Endothelial cell of umbilical vein (primary cell): Measurements from ENCODE around the gene MEPCE.

Experiments
- EZH2 ChIP-seq: IDR thresholded peaks from 2 replicates; pipeline ENCODE4 v1.6.1; 2012; ENCODE audit warnings: borderline replicate concordance, low read depth, mild to moderate bottlenecking, moderate library complexity, low read length, inconsistent platforms; ENCODE audit not compliant: severe bottlenecking
- FOS ChIP-seq: IDR thresholded peaks from 2 replicates; pipeline ENCODE4 v1.6.1; 2011; ENCODE audit warnings: mild to moderate bottlenecking, low read length, moderate library complexity, borderline replicate concordance; ENCODE audit not compliant: insufficient read depth
- GATA2 ChIP-seq: IDR thresholded peaks from 2 replicates; pipeline ENCODE4 v1.7.0; 2011; ENCODE audit warnings: low read depth, mild to moderate bottlenecking, moderate library complexity, mixed read lengths, low read length; ENCODE audit not compliant: insufficient read length, insufficient read depth
- MYC ChIP-seq: IDR thresholded peaks from one replicate; pipeline ENCODE4 v1.6.1; 2011; ENCODE audit warnings: mild to moderate bottlenecking, low read depth, low read length
- POLR2A ChIP-seq: IDR thresholded peaks from 2 replicates; pipeline ENCODE4 v1.6.1; 2012; ENCODE audit warnings: low read depth, mild to moderate bottlenecking, control low read depth, low read length
- TF ChIP-seq, protein P1 (sequence below), 2 donors: IDR thresholded peaks; 1 replicate in 1 of 2; 2 replicates in 1 of 2; pipeline ENCODE4 v1.5.1; 2011; ENCODE audit warnings: low read length in 2 of 2, mild to moderate bottlenecking in 2 of 2, moderate library complexity in 2 of 2, control low read depth in 1 of 2, inconsistent platforms in 1 of 2, low read depth in 1 of 2; ENCODE audit not compliant: insufficient read depth in 1 of 2; ENCODE audit errors: extremely low read depth in 1 of 2
- TF ChIP-seq, protein P2 (sequence below): IDR thresholded peaks from 2 replicates; pipeline ENCODE4 v1.6.1; 2011; ENCODE audit not compliant: insufficient read depth, insufficient read length

DNA sequence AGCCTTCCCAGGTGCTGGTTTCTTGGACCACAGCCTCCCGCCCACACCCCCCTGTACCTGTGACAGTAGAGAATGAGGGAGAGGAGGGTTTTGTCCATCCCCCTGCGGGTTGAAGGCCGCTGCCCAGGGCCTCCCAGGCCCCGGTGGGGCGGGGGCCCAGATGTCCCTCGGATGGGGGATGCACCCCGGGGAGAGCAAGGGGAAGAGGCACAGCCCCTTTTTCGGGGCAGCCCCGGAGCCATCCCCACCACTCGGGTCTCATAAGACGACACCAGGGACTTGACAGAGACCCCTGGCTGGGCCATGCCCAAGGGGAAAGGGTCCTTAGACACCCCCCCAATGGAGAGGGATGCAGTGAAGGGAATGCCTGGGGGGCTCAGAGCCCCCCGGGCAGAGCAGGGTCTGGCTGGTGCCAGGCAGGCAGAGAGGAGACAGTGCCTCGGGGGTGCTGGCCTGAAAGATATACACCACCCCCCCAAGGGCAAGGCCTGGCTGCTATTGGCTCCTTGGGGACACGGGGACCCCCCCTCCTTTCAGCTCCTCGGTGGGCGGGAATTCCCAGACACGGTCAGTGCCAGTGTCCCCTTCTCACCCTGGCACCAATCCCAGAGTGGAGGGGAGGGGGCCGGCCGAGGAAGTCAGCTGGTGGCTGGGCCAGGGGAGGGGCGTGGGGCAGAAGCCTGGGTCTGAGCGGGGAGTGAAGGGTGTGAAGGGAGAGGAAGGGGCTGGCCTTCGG lies 38.2 kb downstream of the MEPCE start:
- TF ChIP-seq, protein P1, sequence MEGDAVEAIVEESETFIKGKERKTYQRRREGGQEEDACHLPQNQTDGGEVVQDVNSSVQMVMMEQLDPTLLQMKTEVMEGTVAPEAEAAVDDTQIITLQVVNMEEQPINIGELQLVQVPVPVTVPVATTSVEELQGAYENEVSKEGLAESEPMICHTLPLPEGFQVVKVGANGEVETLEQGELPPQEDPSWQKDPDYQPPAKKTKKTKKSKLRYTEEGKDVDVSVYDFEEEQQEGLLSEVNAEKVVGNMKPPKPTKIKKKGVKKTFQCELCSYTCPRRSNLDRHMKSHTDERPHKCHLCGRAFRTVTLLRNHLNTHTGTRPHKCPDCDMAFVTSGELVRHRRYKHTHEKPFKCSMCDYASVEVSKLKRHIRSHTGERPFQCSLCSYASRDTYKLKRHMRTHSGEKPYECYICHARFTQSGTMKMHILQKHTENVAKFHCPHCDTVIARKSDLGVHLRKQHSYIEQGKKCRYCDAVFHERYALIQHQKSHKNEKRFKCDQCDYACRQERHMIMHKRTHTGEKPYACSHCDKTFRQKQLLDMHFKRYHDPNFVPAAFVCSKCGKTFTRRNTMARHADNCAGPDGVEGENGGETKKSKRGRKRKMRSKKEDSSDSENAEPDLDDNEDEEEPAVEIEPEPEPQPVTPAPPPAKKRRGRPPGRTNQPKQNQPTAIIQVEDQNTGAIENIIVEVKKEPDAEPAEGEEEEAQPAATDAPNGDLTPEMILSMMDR (IDR thresholded peaks at IDR 0.05; ENCODE audit: extremely low read depth in 1 of 2, insufficient read depth in 1 of 2, low read depth in 1 of 2, low read length in 2 of 2): no peak
- TF ChIP-seq EZH2 (no peak), MYC (no peak), POLR2A (no peak), GATA2 (no peak), FOS (no peak)
- TF ChIP-seq, protein P2, sequence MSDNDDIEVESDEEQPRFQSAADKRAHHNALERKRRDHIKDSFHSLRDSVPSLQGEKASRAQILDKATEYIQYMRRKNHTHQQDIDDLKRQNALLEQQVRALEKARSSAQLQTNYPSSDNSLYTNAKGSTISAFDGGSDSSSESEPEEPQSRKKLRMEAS: no peak
